Measurements from ENCODE around the gene CSH1.
A peak's percentile ranks its signal among the peaks of the same experiment; 100 is the strongest.
"Not testable (repeated sequence)": the region's sequence is repeated elsewhere in the genome, so short reads cannot be mapped to it uniquely, and the experiment has no call there.

Gene CSH1

DNA sequence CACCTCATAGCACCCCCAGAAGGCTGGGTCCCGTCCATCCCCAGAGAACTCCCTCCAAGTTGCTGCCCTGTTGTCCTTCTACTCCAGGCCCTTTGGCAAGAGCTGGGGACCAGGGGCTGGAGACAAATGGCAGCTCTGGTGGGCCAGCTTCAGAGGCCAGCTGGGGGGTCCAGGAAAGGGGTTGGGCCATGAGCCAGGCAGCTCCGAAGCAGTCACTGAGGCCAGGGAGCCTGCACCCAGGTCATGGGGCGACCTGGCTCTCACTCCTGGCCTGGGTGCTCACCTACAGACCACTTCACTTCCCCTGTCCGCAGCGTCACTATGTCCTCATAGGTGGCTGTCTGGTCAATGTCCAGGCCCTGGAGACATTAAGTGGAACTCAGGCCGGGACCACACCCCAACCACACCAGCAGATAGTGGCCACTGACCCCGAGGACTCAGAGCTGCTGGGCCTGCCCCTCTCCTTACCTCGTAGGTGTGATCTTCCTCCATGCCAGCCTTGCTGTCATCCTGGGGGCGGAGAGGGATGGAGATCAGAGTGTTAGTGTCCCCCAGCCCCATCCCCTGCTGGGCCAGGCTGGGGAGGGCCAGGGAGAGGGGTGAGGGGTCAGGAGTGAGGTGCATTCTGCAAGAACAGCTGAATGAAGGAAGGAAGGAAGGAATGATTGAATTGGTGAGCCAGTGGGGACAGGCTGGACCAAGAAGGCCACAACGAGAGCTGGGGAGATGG is 32.8 kb upstream of the CSH1 start:
- DNase-seq (ENCODE audit: low read depth in 1 of 2, low spot score in 1 of 2) = no peak

DNA sequence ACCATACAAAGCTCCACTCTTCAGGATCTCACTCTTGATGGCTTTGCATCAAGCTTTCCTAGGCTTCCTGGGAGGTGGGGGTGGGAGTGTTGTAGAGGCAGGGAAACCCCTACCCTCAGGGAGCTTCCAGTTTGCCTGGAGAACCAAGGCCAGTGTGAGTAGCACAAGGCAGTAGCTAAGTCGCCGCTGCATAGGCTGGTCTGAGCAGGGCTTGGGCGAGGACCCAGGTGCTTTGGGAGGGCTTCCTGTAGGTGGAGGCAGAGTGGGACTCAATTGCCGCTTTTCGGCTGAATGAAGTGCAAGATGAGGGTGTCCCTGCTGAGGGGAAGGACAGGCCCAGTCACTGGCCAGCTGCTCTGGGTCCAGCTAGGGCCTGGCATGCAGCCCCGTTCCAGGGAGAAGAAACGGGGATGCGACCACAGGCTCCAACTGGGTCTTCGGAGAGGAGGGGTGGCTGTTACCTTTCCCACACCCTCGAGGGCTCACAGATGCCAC is 31.8 kb upstream of the CSH1 start:
- DNase-seq (ENCODE audit: low read depth in 1 of 2, low spot score in 1 of 2) = no peak

DNA sequence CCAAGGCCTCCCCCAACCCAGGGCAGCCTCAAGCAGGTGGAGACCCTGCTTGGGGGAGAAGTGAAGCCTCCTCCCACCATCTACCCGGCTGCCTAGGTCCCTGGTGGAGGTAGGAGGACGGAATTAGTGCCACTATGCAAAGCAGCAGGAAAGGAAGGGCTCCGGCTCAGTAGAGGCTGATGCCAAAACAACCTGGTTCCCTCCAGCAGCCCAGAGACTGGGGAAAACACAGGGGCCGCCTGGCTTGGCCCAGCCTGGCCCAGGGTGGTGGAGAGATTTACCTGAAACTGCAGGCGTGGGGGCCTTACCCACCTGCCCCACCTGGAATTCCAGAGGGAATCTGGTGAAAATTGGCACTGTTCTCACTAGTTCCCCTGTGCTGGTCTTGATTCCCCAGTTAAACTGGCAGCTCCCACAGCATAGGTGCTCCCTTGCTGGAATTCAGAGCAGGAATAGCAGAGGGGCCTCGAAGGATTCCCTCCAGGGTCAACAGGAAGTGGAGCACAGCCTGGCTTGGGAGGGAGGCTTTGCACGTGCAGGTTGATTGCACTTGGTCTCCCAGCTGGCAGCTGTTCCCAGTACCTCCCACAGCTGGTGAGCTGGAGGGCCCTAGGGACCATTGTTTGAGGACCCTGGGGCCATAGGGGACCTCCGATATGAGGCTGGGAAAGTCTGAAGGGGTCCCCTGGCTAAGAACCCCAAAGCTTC is 31.2 kb upstream of the CSH1 start:
- DNase-seq (ENCODE audit: low read depth in 1 of 2, low spot score in 1 of 2) = no peak

DNA sequence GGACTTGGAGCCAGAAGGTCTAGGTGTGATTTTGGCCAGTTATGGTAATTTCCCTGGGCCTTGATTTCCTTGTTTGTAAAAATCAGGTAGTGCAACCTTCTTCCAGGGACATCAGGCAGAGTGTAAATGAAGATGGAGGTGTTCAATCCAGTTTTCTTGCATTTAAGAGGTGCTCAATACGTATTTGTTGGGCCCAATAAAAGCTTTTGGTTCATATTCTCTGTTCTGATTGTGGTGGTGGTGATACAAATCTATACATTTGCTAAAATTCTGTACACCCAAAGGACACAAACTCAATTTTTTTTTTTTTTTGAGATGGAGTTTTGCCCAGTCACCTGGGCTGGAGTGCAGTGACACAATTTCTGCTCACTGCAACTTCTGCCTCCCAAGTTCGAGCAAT is 29.8 kb upstream of the CSH1 start:
- DNase-seq (ENCODE audit: low read depth in 1 of 2, low spot score in 1 of 2) = no peak

DNA sequence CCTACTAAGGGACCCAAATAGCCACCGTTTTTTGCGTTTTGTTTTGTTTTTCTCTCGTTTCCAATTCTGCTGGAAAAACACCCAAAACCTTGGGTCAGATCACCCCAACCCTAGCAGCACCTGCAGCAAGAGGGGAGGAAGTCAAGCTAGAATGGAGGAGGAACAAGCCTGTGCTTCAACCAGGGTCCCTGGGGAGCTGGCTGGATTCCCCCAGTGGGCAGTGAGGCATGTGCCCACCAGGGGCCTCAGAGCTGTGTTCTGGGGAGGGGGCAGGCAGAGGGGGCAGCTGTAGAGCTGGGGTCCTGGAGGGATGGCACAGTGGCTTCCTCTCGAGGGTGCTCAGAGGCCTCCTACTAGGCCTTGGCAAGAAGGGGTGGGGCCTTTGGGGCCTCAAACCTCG is 29.2 kb upstream of the CSH1 start:
- no peak for DNase-seq (ENCODE audit: low read depth in 1 of 2, low spot score in 1 of 2)

DNA sequence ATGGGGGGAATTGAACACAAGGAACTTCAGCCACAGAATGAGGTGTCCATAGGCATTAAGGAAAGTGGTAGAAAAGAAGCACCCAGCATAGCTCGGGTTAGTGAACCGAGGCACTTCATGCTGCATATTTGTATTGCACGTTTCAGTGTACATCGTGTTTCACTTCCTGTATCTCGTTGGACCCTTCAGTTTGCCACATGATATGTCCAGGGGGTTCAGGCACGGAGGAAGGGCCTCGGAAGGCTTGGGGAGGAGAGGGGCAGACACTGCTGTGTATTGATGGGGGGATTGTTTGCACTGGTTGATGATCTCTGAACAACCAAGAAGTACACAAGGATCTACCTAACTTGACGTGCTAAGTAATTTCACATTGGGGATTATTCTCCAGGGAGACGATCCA is 26.0 kb upstream of the CSH1 start:
- not testable (repeated sequence) for DNase-seq (ENCODE audit: low read depth in 1 of 2, low spot score in 1 of 2)

DNA sequence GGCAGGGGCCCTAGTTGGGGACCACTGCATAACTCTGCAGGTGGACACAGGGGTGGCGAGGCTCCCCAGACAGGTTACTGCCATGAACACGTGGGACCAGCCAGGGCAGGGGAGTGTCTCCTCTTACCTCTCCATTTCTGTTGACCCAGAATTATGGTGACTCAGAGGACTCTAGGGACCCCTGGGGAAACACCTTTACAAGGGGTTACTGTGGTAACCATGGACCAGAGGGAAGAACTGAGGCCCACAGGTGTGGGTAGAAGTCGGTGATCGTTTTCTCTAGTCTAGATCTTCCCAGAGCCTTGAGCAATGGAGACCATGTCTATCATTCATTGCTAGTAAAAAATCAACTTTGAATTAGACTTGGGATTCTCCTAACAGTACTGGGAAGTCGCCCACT is 24.4 kb upstream of the CSH1 start:
- not testable (repeated sequence) for DNase-seq (ENCODE audit: low read depth in 1 of 2, low spot score in 1 of 2)

DNA sequence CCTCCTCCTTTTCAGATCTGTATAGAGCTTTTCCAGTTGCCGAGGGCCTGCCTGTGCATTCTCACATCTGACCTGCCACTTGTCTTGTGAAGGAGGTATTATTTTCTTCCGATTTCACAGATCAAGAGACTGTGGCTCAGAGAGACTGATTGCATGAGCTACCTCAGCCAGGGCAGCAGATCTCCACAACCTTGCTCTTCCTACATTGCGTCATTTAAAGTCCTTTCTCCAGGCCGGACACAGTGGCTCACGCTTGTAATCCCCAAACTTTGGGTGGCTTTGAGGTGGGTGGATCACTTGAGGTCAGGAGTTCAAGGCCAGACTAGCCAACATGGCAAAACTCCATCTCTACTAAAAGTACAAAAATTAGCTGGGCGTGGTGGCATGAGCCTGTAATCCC is 23.7 kb upstream of the CSH1 start:
- not testable (repeated sequence) for DNase-seq (ENCODE audit: low read depth in 1 of 2, low spot score in 1 of 2)

DNA sequence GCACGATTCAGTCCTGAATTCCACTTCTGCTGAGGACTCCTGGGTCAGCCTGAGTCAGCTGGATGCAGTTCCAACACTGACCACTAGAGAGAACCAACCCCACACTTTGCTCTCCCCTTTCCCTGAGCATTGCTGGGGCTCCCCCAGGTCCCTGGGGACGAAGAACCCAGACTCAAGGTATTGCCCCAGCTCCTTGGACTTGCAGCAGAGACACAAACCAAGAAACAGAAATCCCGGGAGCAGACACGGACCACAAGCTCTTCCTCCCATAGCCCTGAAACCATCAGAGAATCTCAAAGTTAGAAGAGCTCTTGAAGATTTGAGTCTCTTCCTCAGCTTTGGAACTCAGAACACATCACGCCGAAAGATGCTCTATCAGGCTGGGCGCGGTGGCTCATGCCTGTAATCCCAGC is 22.9 kb upstream of the CSH1 start:
- peak; percentile 50 to 61 for DNase-seq (ENCODE audit: low read depth in 1 of 2, low spot score in 1 of 2)

DNA sequence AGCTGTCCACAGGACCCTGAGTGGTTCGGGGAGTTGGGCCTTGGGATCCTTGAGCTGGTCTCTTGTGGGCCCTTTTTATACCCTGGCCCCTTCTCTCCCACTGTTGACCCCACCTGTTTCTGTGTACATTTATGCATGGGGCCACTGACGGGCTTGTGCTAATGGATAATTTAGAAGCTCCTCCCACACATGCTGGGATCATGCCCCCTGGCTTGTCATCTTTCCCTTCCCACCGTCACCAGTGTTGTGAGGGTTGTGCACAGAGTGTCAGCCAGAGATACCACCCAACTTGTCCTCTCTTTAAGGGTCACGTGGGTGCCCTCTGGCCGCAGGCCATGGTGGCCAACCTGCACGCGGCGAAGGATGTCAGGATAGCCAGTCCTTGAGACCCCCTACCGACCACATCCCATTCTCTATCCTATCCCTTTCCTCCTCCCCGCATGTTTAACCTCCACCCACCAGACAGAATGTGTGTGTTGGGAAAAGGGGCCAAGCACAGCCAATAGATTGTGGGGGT is 22.5 kb upstream of the CSH1 start, which contains the start of gene GH1:
TSS of gene GH1 (minus strand) at position 51 of the 517 bp plus-strand sequence. CDS start 63 bp downstream, outside the sequence.
- not testable (repeated sequence) for DNase-seq (ENCODE audit: low read depth in 1 of 2, low spot score in 1 of 2)

DNA sequence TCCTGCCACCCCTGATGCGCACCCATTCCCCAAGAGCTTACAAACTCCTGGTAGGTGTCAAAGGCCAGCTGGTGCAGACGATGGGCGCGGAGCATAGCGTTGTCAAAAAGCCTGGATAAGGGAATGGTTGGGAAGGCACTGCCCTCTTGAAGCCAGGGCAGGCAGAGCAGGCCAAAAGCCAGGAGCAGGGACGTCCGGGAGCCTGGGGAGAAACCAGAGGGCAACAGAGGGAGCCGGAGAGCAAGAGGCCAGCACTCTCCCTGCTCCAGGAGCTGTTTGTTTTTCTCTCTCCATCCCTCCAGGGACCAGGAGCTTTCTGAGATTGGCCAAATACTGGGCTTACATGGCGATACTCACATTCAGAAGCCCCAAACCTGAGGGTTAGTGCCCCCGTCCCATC is 21.9 kb upstream of the CSH1 start:
- DNase-seq (ENCODE audit: low read depth in 1 of 2, low spot score in 1 of 2) = no peak

DNA sequence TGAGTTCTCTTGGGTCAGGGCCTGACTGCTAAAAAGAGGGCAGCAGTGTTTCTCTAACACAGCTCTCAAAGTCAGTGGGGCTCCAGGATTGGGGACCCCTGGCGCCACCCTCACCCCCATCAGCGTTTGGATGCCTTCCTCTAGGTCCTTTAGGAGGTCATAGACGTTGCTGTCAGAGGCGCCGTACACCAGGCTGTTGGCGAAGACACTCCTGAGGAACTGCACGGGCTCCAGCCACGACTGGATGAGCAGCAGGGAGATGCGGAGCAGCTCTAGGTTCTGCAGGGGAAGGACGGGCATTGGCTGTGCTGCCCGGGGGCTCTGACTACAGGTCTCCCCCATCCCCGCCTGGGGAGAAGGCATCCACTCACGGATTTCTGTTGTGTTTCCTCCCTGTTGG is 21.3 kb upstream of the CSH1 start:
- no peak for DNase-seq (ENCODE audit: low read depth in 1 of 2, low spot score in 1 of 2)

DNA sequence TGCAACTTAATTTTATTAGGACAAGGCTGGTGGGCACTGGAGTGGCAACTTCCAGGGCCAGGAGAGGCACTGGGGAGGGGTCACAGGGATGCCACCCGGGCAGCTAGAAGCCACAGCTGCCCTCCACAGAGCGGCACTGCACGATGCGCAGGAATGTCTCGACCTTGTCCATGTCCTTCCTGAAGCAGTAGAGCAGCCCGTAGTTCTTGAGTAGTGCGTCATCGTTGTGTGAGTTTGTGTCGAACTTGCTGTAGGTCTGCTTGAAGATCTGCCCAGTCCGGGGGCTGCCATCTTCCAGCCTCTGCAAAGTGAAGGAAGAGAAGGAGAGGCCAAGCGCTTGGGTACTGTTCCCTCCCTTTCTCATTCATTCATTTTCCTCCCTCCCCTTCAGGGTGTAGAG is 20.8 kb upstream of the CSH1 start:
- DNase-seq (ENCODE audit: low read depth in 1 of 2, low spot score in 1 of 2) = not testable (repeated sequence)

DNA sequence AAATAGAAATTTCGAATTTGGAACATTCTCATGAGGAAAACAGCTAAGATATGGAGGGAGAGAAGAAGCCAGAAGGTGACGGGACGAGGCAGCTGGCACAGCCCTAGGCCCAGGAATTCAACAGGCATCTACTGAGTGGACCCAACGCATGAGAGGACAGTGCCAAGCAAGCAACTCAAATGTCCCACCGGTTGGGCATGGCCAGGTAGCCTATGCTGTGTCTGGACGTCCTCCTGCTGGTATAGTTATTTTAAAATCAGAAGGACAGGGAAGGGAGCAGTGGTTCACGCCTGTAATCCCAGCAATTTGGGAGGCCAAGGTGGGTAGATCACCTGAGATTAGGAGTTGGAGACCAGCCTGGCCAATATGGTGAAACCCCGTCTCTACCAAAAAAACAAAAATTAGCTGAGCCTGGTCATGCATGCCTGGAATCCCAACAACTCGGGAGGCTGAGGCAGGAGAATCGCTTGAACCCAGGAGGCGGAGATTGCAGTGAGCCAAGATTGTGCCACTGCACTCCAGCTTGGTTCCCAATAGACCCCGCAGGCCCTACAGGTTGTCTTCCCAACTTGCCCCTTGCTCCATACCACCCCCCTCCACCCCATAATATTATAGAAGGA is 20.3 kb upstream of the CSH1 start:
- DNase-seq (ENCODE audit: low read depth in 1 of 2, low spot score in 1 of 2) = no peak

DNA sequence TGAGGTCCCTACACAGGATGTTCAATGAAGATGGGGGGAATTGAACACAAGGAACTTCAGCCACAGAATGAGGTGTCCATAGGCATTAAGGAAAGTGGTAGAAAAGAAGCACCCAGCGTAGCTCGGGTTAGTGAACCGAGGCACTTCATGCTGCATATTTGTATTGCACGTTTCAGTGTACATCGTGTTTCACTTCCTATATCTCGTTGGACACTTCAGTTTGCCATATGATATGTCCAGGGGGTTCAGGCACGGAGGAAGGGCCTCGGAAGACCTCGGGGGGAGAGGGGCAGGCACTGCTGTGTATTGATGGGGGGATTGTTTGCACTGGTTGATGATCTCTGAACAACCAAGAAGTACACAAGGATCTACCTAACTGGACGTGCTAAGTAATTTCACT is 19.4 kb upstream of the CSH1 start:
- not testable (repeated sequence) for DNase-seq (ENCODE audit: low read depth in 1 of 2, low spot score in 1 of 2)

DNA sequence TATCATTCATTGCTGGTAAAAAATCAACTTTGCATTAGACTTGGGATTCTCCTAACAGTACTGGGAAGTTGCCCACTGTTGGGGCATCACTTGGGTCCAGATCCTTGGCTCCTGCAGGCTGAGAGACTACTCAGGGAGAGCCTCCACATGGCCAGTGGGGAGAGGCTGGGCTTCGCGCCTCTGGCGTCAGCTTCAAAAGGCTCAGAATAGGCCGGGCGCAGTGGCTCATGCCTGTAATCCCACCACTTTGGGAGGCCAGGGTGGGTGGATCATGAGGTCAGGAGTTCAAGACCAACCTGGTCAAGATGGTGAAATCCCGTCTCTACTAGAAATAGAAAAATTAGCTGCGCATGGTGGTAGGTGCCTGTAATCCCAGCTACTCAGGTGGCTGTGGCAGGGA is 18.1 kb upstream of the CSH1 start:
- no peak for DNase-seq (ENCODE audit: low read depth in 1 of 2, low spot score in 1 of 2)

DNA sequence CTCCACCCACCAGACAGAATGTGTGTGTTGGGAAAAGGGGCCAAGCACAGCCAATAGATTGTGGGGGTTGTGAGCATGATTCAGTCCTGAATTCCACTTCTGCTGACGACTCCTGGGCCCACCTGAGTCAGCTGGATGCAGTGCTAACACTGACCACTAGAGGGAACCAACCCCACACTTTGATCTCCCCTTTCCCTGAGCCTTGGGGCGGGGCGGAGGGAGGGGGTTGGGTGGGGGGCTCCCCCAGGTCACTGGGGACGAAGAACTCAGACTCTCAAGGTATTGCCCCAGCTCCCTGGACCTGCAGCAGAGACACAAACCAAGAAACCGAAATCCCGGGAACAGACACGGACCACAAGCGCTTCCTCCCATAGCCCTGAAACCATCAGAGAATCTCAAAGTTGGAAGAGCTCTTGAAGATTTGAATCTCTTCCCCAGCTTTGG is 15.3 kb upstream of the CSH1 start:
- DNase-seq (ENCODE audit: low read depth in 1 of 2, low spot score in 1 of 2) = peak; percentile 50 to 57

DNA sequence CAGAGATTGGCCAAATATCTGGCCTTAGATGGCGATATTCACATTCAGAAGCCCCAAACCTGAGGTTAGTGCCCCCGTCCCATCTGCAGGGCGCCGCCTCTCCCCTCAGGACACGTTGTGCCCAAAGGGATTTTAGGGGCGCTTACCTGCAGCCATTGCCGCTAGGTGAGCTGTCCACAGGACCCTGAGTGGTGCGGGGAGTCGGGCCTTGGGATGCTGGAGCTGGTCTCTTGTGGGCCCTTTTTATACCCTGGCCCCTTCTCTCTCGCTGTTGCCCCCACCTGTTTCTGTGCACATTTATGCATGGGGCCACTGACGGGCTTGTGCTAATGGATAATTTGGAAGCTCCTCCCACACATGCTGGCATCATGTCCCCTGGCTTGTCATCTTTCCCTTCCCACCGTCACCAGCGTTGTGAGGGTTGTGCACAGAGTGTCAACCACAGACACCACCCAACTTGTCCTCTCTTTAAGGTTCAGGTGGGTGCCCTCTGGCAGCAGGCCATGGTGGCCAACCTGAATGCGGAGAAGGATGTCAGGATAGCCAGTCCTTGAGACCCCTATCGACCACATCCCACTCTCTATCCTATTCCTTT is 14.8 kb upstream of the CSH1 start, which contains the start of gene CSHL1:
TSS of gene CSHL1 (minus strand) at position 218 of the 595 bp plus-strand sequence. CDS start at position 156, 62 bp downstream.
- no peak for DNase-seq (ENCODE audit: low read depth in 1 of 2, low spot score in 1 of 2)

DNA sequence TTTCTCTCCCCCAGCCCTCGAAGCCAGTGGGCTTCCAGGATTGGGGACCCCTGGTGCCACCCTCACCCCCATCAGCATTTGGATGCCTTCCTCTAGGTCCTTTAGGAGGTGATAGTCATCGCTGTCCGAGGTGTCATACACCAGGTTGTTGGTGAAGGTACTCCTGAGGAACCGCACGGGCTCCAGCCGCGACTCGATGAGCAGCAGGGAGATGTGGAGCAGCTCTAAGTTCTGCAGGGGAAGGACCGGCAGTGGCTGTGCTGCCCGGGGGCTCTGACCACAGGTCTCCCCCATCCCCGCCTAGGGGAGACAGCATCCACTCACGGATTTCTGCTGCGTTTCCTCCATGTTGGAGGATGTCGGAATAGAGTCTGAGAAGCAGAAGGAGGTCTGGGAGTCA is 13.7 kb upstream of the CSH1 start:
- no peak for DNase-seq (ENCODE audit: low read depth in 1 of 2, low spot score in 1 of 2)

DNA sequence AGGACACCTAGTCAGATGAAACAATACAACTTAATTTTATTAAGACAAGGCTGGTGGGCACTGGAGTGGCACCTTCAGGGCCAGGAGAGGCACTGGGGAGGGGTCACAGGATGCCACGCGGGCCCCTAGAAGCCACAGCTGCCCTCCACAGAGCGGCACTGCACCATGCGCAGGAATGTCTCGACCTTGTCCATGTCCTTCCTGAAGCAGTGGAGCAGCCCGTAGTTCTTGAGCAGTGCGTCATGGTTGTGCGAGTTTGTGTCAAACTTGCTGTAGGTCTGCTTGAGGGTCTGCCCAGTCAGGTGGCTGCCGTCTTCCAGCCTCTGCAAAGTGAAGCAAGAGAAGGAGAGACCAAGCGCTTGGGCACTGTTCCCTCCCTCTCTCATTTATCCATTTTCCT is 13.2 kb upstream of the CSH1 start:
- DNase-seq (ENCODE audit: low read depth in 1 of 2, low spot score in 1 of 2) = not testable (repeated sequence)

DNA sequence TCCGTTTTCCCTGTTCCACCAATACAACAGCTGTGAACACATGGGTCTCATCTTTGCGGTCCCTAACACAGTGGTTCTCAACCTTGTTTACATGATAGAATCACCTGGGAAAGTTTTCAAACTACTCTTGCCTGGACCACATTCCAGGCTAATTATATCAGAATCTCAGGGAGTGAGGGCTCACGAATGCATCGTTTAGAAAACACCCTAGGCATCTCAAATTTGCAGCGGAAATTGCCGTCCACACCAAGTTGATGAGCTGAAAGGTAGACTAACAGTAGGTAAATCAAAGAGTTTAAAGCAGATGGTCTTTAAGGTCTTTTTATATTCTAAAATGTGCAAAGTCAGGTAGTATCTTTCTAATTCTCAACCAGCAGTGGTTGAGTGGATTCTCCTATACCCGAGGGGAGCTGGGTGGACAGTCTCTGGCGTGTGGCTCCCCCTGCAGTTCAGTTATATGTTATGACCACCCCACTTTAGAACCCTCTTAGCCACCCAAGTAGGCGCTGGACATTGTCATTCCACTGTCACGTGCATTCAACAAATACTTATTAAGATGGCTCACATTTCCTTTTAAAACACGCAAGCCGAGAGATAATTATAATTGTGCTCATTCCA is 10.9 kb upstream of the CSH1 start:
- not testable (repeated sequence) for DNase-seq (ENCODE audit: low read depth in 1 of 2, low spot score in 1 of 2)

All from activated CD4-positive, alpha-beta T cell treated with anti-CD3 and anti-CD28 coated beads, Interleukin-2, amount 50 U/mL, for 24 hours (primary cell).